Posterior vena cava (tissue), 2 donors: ENCODE results near the gene ZNF823. TPM values are rescaled to one million over a fixed set of nuclear protein-coding genes. Genes with fewer than 3 reads are reported as not detected.
A peak's percentile ranks its signal among the peaks of the same experiment; 100 is the strongest.

Source experiments
- DNase-seq: peaks from one replicate; pipeline ENCODE4 v3.0.0-alpha.2; 2020; ENCODE audit warnings: low spot score
- intact Hi-C, 2 donors: fragments of 100-400 bp; cut with DNase I; formaldehyde crosslinking; loops; one replicate each; pipeline versions ENCODE4 v1.14.1 to v1.14.2; 2022 to 2023
- total RNA-seq, 2 donors: library from RNA; stranded (reverse); fragmentation: NEBNext Ultra II Directional; extraction: Animal tissue kit (Norgen Biotek cat#: 25700); gene quantifications; one replicate each; pipeline ENCODE4 v1.2.1, GENCODE V29; 2021
- donor health status: DM: yes; HTN: yes; CAD: no.
- donor health status: DM: yes; HTN: yes; CAD: no.

The ZNF823 gene
- total RNA-seq, 2 donors from 2014 or later, result 4.5 to 5.4 TPM

GRCh38 chr19:11747277-11747676, 8.5 kb upstream of the ZNF823 start:
- DNase-seq, result no peak
- intact Hi-C loops, result no loop called here

GRCh38 chr19:11745869-11746268, 7.1 kb upstream of the ZNF823 start:
- intact Hi-C loops, result no loop called here
- DNase-seq, result no peak

DNA sequence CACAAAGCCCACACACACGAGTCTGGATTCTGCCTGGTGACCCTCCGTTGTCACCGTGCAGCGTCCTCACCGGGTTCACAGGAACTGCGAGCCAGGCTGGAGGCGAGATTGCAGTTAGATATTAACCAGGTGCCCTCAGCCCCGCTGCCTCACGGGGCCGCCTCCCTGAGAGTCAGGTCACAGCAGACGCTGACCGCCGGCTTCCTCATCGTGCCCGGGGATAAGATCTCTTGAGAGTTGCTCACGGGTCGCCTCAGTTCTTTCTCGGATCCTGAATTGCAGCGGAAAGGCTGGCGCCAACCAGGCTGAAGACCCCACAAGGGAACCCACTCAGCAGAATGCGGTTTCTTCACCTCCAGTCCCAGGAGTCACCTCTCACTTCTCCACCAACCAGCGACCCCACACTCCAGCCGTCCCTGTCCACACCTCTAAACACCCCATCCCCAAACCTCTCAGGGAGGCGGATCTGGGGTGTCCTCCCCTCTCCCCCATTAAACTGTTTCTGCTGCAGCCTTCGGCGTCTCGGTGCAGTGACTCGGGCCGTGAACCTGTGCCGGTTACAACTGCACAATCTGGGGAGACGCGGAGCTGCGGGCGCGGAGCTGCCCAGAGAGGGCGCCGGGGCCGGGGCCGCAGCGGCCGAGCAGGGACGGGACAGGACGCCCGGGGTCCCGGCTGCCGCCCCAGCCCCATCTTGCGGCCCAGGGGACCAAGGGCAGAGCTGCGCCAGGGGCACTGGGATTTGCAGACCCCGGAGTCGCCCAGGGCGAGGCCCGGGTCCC, 591 bp downstream of the ZNF823 start:
- intact Hi-C loops, result no loop called here
- peak; percentile 88 for DNase-seq

DNA sequence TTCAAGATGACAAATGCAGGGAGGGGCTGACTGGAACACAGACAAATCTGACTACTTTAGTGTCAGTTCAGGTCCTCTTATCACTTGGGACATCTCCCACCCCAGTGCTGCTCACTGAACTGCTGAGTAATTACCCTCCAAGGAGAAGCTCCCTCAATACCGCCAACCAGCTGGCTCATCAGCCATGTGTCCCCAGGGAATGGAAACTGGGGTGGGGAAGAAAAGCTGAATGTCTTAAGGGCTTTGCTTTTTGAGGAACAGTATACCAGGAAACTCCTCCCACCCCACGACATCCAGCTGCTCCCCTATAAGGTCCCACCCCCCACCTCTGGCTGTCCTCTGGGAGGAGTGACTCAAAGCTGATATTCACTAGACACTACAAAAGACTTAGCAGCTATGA, 2.0 kb downstream of the ZNF823 start:
- peak; percentile 83 for DNase-seq
- intact Hi-C loops, result no loop called here

- no peak for DNase-seq
- intact Hi-C loops, result no loop called here
These were observed 3.4 kb downstream of the ZNF823 start for GRCh38 chr19:11735375-11735774.

- intact Hi-C loops, result no loop called here
- DNase-seq, result no peak
These were observed 9.2 kb downstream of the ZNF823 start for GRCh38 chr19:11729586-11729985.

DNA sequence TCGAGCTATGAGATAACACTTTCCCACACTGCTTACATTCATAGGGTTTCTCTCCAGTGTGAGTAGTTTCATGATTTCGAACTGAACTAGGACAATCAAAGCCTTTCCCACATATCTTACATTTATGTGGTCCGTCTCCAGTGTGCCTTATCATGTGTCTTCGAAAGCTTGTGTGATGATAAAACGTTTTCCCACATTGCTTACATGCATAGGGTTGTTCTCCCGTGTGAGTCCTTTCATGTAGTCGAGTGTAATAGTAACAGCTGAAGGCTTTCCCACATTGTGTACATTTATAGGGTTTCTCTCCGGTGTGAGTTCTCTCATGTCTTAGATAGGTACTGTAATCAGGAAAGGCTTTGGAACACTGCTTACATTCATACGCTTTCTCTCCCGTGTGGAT, 16.3 kb downstream of the ZNF823 start:
- intact Hi-C loops, result no loop called here

GRCh38 chr19:11721681-11722080, 17.1 kb downstream of the ZNF823 start:
- intact Hi-C loops, result no loop called here
- DNase-seq, result no peak

More for the DNA sequence above, 16.3 kb downstream of the ZNF823 start:
- no peak for DNase-seq

DNA sequence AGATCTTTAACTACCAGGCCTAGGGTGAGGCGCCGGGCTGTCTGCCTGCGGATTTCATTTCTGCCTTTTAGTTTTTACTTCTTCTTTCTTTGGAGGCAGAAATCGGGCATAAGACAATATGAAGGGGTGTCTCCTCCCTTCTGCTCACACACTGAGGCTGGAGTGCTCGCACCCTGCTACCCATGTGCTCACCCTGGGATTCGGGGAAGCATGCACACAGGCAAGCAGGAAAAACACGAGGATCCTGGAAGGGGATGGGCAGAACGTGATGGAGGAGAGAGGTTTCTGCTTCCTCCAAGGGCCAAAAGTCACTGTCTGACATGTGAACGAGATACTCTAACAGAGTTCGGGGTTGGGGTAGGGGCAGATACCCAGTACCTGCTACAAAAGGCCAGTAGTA, 28.4 kb downstream of the ZNF823 start:
- intact Hi-C loops, result no loop called here
- no peak for DNase-seq

GRCh38 chr19:11708457-11708856, 30.3 kb downstream of the ZNF823 start:
- DNase-seq, result no peak
- intact Hi-C loops, result no loop called here

- intact Hi-C loops, result no loop called here
- no peak for DNase-seq
These were observed 33.3 kb downstream of the ZNF823 start for GRCh38 chr19:11705474-11705873.

DNA sequence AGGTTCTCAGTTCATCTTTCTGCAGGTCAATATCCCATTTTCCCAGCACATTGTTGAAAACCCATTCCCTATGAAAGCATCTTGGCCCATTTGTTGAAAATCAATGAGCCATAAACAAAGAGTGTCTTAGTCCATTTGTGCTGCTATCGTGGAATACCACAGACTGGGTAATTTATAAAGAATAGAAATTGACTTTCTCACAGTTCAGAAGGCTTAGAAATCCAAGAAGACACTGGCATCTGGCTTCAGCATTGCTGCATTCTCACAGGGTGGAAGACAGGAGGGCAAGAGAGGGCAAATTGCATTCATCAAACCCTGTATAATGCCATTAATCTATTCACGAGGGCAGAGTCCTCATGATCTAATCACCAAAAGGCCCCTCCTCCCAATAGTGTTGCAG, 34.1 kb downstream of the ZNF823 start:
- no peak for DNase-seq
- intact Hi-C loops, result no loop called here

DNA sequence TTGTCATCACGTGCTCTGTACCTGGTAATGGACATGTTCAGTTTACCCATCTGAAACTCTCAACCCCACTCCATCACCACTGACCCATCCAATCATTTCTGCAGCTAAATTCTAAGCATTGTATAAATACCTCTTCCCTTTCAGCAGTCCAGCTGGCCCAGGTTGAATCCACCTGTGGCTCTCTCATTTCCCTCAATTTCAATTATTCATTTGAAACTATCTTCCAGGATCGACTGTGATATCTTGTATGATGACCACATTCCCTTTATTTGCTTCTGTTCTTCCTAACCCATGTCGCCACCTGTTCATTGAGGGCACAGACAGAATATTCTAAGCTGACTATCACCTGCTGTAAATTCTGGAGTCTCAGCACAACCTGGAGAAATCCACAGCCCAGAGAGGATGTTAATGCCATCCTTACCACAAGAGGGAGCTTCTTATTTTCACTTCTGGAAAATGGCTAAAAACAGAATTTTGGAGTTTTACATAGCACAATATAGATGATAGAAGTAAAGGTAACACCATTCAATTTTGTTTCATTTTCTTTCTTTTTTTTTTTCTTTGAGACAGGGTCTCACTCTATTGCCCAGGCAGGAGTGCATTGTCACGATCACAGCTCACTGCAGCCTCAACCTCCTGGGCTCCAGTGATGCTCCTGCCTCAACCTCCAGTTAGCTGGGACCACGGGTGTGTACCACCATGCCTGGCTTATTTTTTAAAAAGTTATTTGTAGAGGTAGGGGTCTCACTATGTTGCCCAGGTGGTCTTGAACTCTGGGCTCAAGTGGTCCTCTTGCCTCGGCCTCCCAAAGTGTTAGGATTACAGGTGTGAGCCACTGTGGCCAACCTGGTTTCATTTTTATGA, 38.6 kb downstream of the ZNF823 start:
- no peak for DNase-seq
- intact Hi-C loops, result no loop called here

DNA sequence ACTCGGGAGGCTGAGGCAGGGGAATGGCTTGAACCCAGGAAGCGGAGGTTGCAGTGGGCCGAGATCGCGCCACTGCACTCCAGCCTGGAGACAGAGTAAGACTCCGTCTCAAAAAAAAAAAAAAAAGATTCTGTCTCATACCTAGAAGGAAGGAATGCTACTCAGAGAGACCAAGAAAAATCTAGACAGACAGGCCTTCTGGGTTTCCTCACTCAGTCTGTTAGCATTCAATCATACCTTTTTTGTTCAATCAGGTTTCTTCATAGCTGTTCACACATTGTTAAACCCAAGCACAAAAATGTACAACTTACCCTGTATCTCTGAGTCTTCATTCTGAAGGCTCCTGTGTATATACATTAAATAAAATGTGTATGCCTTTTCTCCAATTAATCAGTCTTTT, 40.5 kb downstream of the ZNF823 start:
- intact Hi-C loops, result no loop called here
- DNase-seq, result no peak

DNA sequence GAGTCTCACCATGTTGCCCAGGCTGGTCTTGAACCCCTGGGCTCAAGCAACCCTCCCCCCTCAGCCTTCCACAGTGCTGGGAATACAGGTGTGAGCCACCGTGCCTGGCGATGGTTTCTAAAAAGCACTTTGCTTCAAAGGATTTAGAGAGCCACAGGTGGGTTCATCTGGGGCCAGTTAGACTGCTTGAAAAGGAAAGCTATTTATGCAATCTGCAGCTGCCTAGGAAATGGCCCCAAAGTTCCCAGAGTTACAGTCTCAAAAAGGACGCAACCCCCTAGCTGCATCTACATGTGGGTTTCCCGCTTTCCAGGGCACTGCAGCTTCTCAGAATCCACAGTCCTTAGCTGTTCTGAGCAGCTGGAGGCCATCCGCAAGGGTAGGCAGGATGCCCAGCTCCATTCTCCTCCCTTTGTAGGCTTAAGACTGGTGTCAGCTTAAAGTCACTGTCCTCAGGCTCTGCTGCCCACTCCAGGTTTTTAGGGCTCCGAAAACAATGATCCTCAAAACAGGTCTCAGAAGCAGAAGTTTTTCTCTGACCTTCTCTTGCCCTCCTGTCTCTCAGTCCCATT, 41.4 kb downstream of the ZNF823 start:
- no peak for DNase-seq
- intact Hi-C loops, result loop anchor here in 1 of 2 donors (1.0 kb wide), 1 partner anchor 34 kb away; no protein-coding TSS in a partner anchor

DNA sequence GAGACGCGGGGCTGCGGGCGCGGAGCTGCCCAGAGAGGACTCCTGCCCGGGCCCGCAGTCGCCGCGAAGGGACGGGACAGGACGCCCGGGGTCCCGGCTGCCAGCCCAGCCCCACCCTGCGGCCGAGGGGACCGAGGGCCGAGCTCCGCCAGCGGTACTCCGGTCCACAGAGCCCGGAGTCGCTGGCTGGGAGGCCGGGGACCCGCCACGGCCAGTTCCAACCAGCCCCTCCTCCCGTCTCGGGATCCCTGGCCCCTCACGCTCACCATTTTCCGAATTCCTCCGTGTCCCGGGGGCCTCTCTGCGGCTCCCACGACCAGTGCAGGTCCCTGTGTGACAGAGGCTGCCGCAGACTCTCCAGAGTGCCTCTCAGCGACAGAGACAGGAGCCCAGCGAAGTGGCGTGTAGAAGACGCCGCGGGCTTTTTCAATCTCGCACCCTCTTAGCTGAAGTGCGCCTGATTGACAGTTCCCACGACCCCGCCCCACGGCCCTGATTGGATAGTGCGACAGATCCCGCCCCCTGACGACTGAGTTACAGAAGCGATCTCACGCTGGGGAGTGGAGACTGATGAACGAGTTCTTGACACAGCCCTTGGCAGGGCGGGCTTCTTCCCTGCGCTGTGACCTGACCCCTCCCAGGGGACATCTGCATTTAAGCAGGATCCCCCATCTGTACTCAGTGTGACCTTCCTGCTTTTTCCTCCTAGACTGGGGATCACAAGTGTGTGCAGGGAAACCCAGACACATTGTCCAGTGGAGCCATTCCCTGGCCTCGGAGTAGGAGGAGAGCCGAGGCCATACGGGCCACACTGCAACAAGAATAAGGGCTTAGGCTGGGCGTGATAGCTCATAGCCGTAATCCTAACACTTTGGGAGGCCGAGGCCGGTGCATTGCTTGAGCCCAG, 44.0 kb downstream of the ZNF823 start:
- intact Hi-C loops, result no loop called here

DNA sequence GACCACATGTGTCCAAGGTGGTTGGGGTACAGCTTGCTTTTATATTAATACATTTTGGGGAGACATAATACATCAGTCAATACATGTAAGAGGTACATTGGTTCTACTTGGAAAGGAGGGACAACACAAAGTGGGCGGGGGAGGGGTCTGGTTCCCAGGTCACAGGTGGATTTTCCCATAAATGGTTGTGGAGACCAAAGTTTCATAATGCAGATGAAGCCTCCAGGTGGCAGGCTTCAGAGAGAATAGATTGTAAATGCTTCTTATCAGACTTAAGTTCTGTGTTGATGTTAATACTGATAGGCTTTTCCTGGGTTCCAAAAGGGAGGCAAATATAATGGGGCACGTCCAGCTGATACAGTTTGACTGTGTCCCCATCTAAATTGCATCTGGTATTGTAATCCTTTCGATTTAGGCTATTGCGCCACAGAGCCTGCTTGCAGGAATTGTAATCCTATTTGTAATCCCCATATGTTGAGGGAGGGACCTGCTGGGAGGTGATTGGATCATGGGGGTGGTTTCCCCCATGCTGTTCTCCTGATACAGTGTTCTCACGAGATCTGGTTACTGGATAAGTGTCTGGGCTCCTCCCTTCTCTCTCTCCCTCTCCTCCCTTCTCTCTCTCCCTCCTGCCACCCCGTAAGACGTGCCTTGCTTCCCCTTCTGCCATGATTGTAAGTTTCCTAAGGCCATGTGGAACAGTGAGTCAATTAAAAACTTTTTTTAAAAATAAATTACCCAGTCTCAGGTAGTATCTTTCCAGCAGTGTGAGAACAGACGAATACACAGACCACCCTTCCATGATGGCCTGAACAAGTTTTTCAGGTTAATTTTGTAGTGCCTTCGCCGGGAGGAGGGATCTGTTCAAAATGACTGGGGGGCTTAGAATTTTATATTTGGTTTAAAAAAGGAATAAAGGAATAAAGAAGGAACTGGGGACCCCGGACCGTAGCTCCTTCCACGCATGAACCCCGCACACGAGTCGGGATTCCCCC, 44.9 kb downstream of the ZNF823 start:
- intact Hi-C loops, result no loop called here

More for the DNA sequence above, 44.0 kb downstream of the ZNF823 start:
- DNase-seq, result peak; percentile 98

More for the DNA sequence above, 44.9 kb downstream of the ZNF823 start:
- no peak for DNase-seq
